Epidermal melanocyte (primary cell): ENCODE results near the gene IFI30.

Experiments
- DNase-seq: peaks from one replicate; pipeline ENCODE4 v3.0.0; 2011; ENCODE audit warnings: low spot score; ENCODE audit not compliant: insufficient read length

The IFI30 gene

DNA sequence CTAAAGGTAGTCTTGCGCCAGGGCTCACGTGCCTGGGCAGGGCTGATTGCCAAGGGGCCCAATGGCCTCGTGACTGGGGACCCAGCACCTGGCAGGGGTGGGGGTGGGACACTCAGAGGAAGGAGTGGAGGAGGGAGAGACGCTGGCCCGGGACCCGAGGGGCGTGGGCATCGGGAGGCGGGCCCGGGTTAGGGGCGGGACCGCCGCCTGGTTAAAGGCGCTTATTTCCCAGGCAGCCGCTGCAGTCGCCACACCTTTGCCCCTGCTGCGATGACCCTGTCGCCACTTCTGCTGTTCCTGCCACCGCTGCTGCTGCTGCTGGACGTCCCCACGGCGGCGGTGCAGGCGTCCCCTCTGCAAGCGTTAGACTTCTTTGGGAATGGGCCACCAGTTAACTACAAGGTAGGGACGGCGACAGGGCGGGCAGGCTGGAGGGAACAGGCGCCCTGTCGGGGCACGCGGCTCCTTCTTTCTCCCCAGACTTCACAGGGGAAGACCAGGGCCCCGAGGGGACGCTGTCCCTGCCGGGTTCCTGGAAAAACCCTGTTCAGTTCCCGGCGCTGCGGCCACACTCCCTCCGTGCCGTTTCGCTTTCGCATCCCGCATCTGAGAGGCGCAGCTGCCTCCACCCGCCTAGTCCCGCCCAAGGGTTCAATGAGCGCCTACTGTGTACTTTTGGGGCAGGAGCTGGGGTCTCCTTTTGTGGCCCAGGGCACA is at the start of gene IFI30:
Gene IFI30 (plus strand): TSS at position 242 of the 717 bp plus-strand sequence. CDS start 29 bp downstream, at position 271.
- peak; percentile 84 for DNase-seq

DNA sequence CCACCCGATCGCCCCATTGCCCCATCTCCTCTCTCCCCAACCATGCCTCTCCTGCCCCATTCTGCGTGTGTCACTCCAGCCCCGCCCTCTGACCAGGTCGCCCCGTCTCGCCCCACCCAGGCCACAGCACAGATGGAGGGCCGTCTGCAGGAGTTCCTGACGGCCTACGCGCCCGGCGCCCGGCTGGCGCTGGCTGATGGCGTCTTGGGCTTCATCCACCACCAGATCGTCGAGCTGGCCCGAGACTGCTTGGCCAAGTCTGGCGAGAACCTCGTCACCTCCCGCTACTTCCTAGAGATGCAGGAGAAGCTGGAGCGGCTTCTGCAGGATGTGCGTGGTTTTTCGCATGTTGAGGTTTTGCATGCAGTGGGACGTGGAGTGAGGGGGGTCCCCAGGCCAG is 49.8 kb upstream of the IFI30 start:
- DNase-seq, result no peak

DNA sequence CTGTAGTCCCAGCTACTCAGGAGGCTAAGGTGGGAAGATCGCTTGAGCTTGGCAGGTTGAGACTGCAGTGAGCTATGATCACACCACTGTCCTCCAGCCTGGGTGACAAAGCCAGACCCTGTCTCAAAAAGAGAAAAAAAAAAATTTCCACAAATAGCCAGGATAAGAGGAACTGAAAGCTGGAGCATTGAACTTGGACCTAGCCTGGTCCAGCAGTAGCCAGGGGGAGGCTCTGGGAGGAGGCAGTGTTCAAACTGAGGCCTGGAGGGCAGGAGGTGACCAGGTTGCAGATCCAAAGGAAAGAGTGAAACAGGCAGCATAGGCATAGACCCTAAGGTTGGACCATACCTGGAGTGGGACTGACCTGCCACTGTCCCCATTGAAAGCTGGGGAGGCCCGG is 47.5 kb upstream of the IFI30 start:
- DNase-seq, result no peak

DNA sequence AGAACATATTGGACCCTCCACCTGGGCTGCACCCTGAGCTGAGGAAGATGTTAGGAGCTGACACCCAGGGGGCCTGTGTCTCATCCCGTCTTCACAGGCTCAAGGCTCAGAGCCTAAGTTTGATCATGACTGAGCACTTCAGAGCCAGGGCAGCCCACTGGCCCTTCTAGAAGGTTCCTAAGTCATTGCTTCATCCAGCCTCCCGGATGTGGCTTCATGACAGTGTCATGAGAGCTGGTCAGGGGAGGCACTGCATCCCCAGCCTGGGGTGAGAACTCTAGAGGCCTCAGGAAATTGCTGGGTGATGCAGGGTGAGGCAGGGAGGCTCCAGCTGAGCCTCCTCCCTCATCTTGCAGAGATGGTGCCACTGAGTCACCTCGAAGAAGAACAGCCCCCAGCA is 45.6 kb upstream of the IFI30 start:
- no peak for DNase-seq

GRCh38 chr19:18128805-18129204 is 44.8 kb upstream of the IFI30 start:
- DNase-seq, result no peak

- no peak for DNase-seq
These were observed 42.9 kb upstream of the IFI30 start for GRCh38 chr19:18130523-18131242.

DNA sequence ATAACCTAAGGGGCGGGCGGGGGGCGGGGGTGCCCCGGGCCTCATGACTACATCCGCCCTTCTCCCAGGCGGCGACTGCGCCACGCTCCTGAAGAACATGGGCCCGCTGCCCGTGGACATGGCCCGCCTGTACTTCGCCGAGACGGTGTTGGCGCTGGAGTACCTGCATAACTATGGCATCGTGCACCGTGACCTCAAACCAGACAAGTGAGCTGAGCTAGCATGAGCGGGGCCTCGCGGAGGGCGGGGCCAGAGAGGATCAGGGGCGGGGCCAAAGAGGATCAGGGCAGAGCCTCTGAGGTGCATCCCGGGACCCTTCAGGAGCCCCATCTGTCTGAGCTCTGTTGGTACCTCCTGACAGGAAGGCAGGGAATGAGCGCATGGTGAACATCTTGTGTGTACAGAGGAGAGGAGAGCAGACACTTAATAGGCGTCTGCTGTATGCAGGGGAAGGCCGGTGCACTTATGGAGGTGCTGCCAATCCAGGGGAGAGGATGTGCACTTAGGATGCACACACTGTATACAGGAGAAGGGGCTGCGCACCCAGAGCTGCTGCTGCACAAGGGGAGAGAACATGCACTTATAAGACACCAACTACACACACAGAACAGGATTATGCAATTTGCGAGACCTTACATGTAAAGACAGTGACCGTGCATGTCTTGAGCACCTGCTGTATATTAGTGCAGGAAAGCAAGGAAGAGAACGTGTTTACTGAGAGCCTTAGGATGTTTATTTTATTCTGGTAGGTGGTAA is 41.6 kb upstream of the IFI30 start:
- no peak for DNase-seq

DNA sequence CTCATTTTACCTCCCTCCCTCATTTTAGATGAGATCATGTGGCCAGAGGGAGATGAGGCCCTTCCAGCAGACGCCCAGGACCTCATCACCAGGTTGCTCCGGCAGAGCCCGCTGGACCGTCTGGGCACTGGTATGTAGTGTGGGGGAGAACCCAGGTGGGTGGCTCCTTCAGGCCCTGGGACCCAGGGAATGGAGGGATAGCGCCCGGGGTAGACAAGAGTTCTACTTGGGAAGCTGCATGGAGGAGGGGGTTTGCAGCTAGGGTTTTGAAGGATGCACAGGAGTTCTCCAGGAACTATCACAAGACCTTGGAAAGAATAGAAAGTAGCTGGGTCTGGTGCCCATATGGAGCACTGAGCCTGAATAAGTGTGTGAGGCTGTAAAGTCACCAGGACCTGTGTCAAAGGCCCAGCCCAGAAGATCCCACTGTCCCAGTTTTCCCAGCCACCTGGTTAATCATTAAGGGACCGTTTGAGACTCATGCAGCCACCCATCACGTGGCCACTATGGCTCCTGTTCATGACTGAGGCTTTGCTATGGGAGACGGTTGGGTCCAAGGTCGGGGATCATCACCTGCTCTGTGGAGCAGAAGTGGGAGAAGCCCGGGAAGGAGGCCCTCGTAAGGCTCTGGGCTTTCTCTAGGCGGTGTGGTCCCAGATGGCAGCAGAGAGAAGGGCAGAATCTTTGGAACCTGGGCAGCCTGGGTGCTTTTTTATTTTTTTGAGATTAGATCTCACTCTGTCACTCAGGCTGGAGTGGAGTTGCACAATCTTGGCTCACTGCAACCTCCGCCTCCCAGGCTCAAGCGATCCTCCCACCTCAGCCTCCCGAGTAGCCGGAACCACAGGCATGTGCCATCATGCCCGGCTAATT is 37.7 kb upstream of the IFI30 start:
- no peak for DNase-seq

GRCh38 chr19:18137242-18137641 is 36.4 kb upstream of the IFI30 start:
- DNase-seq, result no peak

GRCh38 chr19:18137657-18138339 is 35.8 kb upstream of the IFI30 start:
- no peak for DNase-seq

DNA sequence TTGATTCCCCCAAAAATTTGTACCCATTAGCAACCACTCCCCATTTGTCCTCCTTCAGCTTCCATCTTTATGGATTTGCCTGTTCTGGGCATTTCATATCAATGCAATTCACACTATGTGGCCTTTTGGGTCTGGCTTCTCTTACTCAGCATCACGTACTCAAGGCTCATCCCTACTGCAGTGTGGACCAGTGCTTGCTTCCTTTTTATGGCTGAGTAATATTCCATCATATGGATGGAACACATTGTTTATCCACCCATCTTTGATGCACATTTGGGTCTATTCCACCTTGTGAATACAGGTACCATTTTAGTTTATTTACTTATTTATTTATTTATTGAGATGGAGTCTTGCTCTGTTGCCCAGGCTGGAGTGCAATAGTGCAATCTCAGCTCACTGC is 33.1 kb upstream of the IFI30 start:
- DNase-seq, result no peak

DNA sequence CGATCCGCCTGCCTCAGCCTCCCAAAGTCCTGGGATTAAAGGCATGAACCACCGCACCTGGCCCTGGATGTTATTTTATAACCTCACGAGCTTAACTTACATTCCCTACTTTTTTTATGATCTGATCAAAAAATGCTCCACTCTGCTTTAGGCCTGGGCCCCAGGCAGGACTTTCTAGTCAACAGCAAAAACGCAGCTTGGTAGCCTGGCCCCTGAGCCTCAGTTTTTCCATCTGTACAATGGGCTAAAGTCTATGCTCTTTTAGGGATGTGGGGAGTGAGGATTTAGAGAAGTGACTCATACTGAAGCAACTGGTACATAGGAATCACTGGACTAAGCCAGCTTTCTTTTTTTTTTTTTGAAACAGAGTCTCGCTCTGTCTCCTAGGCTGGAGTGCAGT is 32.6 kb upstream of the IFI30 start:
- no peak for DNase-seq

- no peak for DNase-seq
These were observed 29.7 kb upstream of the IFI30 start for GRCh38 chr19:18143902-18144301.

DNA sequence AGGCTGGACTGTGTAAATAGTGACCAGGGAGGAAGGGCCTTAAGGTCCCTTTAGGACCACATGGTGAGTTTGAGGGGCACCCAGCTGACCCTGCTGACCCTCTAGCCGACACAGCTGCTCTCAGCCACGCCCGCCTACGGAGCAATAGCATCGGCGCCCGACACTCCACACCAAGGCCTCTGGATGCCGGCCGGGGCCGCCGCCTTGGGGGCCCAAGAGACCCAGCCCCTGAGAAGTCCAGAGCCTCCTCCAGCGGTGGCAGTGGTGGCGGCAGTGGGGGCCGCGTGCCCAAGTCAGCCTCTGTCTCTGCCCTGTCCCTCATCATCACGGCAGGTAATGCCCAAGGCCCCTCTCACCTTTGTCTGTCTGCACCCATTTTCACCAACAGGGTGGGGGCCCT is 29.3 kb upstream of the IFI30 start:
- DNase-seq, result no peak

GRCh38 chr19:18144906-18145305 is 28.7 kb upstream of the IFI30 start:
- DNase-seq, result no peak

GRCh38 chr19:18145391-18145999 is 28.1 kb upstream of the IFI30 start:
- no peak for DNase-seq

DNA sequence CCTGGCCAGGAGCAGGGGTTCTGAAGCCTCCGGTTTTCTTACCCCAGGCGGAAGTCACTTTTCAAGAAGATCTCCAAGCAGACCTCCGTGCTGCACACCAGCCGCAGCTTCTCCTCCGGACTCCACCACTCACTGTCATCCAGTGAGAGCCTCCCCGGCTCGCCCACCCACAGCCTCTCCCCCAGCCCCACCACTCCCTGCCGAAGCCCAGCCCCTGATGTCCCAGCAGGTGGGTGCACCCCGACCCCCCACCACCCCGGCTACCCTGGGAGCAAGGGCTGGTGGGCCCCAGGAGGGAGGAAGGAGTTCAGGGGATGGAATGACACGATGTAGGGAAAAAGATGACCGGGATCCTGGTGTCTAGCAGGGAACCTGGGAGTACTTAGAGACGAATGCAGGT is 26.2 kb upstream of the IFI30 start:
- no peak for DNase-seq

- DNase-seq, result no peak
These were observed 24.0 kb upstream of the IFI30 start for GRCh38 chr19:18149596-18149975.

GRCh38 chr19:18150776-18151624 is 22.6 kb upstream of the IFI30 start:
- no peak for DNase-seq
